ENCODE results near the gene RASL11B.
"Not testable (repeated sequence)": the region's sequence is repeated elsewhere in the genome, so short reads cannot be mapped to it uniquely, and the experiment has no call there.

- not testable (repeated sequence) for TF ChIP-seq CTCF, POLR2A, EP300 (IDR thresholded peaks at IDR 0.05)
These were observed 27.3 kb upstream of the RASL11B start for GRCh38 chr4:52834641-52835456.

Data from tibial nerve (tissue), 4 donors.